GM18867 (cell line): ENCODE data around the gene RGMB.
"Not testable (repeated sequence)": the region's sequence is repeated elsewhere in the genome, so short reads cannot be mapped to it uniquely, and the experiment has no call there.

Experiments used
- ATAC-seq: cut with Tn5 transposase; IDR thresholded peaks from one replicate; pipeline ENCODE4 v1.9.1; 2021; ENCODE audit warnings: mild to moderate bottlenecking, moderate library complexity; ENCODE audit not compliant: unreplicated experiment

The RGMB gene, protein sequence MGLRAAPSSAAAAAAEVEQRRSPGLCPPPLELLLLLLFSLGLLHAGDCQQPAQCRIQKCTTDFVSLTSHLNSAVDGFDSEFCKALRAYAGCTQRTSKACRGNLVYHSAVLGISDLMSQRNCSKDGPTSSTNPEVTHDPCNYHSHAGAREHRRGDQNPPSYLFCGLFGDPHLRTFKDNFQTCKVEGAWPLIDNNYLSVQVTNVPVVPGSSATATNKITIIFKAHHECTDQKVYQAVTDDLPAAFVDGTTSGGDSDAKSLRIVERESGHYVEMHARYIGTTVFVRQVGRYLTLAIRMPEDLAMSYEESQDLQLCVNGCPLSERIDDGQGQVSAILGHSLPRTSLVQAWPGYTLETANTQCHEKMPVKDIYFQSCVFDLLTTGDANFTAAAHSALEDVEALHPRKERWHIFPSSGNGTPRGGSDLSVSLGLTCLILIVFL

DNA sequence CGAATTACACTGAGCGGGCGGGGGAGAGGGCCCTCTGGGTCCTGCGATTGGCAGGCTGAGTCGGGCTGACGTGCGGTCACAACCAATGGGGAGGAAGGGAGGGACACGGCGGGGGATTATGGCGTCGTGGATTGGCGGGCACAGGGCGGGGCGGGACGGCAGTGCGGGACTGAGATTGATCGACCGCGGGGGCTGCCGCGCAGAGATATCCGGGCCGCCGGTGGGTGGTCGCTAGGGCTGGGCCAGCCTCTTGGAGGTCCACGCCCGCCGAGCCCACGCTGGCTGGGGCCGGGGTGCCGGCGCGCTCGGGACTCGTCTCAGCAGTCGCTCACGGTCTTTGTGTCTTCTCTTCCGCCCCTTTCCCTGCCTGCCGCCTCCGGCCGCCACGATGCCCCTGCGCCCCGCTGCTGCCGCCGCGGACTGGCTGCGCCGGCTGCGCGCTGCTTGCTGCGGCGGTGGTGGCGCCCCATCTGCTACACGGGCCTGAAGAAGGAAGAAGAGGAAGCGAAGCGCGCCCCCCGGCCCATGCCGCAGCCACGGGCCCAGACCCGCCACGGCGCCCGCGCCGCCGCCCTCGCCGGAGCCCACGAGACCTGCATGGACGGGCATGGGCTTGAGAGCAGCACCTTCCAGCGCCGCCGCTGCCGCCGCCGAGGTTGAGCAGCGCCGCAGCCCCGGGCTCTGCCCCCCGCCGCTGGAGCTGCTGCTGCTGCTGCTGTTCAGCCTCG, at the start of gene RGMB:
RGMB (plus strand) TSS at position 200 of the 728 bp plus-strand sequence; CDS start at position 608, 408 bp downstream.
- ATAC-seq, result peak; percentile 89

DNA sequence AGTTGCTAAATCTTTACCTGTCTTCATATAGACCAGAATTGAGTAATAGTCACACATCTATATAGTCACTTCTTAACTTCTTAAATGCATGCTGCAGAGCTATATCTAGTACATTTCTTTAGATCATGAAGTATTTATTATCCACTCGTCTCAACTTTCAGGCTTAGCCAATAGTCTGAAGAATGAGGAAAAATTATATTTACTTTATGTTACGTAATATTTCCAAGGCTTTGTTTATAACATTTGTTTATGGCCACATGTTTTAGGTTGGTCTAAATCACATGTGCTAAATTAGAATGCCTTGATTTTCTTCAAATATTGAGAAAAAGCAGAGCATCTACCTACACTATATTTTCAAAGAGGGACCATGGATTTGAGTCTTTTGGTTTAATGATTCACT, 47.2 kb upstream of the RGMB start:
- ATAC-seq, result no peak

DNA sequence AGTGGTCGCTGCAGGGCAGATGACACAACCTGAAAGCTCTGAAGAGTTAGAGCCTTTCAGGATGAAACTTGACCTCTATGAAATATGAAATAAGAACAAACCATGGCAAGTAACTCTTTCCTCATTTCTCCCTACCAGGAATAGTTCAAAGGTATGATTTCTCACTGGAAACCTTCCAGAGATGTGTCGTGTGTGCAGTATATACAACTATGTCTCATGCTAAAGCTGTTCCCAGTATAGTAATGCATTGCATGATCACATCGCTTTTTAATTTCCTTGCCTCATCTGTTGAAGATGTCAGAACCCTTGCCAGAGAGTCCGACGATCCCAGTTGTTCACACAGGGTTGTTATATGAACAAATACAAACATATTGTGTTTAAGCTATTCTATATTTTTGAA, 45.8 kb upstream of the RGMB start:
- no peak for ATAC-seq

DNA sequence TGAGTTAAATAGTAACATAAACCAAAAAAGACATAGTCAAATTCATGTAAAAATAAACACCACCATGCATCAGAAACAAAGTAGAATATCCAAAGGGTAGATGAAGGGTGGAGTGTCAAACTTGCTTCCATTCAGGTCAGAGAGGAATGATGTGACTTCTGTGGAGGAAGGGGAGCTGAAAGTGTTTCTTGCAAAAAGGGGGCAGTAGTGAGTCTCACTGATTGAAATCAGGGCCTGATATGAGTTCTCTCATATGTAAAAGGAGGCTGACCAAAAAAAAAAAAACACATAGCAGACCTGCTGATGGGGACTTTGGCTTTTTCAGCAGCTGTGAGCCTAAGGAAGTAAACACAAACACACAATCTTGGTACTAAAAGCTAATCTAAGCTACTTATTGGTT, 38.8 kb upstream of the RGMB start:
- no peak for ATAC-seq

DNA sequence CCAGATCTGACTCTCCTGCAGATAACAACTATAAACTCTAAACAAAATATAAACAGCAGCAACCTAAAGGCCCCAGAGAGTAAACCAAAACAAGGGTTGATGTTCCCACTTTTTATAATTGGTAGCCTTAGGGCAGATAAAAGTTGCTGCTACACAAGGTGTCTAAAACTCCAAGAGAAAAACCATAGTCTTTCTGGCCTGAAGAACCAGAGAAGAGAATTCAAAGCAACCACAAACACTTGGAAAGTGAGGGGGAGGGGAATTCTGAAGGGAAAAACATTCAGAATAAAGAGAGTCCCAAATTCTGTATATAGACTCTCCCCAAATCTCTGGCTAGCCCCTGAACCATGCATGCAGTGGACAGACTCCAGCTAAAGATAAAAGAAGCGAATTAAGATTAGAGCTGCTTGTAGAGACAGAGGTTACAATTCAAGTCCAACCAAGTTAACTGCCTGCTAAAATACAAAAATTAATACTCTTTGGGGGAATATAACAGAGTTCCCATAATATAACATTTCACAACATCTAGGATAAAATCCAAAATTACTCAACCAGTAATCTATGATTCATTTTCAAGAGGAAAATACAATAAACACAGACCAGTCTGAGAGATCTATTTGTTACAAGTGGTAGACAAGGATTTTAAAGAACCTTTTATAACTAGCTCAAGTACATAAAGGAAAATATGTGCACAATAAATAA, 37.5 kb upstream of the RGMB start:
- no peak for ATAC-seq

DNA sequence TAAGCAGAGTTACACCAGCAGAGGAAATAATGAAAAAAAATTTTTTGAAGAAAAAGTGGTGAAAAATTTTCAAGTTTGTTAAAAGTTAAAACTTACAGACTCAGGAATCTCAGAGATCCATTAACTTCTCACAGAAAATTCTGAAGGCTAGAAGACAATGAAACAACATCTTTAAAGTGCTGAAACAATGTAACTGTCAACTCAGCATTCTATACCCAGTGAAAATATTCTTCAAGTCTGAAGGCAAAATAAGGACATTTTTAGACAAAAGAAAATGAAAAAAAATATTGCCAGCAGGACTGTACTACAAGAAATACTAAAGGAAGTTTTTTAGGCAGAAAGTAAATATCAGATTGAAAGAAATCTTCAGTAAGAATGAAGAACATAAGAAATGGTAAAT, 36.7 kb upstream of the RGMB start:
- ATAC-seq, result no peak

DNA sequence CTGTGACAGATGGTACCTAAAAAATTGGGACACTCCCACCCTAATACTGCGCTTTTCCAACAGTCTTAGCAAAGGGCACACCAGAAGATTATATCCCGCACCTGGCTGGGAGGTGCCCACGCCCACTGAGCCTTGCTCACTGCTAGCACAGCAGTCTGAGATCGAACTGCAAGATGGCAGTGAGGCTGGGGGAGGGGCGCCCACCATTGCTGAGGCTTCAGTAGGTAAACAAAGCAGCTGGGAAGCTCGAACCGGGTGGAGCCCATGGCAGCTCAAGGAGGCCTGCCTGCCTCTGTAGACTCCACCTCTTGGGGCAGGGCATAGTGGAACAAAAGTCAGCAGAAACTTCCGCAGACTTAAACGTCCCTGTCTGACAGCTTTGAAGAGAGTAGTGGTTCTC, 36.0 kb upstream of the RGMB start:
- not testable (repeated sequence) for ATAC-seq

DNA sequence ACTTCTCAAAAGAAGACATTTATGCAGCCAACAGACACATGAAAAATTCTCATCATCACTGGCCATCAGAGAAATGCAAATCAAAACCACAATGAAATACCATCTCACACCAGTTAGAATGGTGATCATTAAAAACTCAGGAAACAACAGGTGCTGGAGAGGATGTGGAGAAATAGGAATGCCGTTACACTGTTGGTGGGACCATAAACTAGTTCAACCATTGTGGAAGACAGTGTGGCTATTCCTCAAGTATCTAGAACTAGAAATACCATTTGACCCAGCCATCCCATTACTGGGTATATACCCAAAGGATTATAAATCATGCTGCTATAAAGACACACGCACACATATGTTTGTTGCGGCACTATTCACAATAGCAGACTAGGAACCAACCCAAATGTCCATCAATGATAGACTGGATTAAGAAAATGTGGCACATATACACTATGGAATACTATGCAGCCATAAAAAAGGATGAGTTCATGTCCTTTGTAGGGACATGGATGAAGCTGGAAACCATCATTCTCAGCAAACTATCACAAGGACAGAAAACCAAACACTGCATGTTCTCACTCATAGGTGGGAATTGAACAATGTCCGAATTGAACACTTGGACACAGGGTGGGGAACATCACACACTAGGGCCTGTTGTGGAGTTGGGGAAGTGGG, 34.8 kb upstream of the RGMB start:
- not testable (repeated sequence) for ATAC-seq

DNA sequence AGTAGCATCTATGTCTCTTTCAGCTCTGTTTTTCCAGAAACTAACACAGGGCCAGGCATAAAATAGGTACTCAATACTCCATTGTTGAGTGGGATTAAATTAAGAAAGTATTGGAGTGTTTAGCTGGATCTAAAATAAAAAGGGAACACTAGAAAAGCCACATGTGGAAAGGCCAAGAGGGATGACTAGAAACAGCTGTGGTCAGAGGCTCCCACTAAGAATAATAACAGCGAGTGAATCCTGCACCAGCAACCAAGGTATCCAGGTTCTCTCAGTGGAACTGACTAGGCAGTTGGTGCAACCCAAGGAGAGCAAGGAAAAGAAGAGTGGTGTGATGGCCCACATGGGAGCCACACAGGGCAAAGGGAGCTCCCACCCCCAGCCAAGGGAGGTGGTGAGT, 31.5 kb upstream of the RGMB start:
- ATAC-seq, result no peak

DNA sequence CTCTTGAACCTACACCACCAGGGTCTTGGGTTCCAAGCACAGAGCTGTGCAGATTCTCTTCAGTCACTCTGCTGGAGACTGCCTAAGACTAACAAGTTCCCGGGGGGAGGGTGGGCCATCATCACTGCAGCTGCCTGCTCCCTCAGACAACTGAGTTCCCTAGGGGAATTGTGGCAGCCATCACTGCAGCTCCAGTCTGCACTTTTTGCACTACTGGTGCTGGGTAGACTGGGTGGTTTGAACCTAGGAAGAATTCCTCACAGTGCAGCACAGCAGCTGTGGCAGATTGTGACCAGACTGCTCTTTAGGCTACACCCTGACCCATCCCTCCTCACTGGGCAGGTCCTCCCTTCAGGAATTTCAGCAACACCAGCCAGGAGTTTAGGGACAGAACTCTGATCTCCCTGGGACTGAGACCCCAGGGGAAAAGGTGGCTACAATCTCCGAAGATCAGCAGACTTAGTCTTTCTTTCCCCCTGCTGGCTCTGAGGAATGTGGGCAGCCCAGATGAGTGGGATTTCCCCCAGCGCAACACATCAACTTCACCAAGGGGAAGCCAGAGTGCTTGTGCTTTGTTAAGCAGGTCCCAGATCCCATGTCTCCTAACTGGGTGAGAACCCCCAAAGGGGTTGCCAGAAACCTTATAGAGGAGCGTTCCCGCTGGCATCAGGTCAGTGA, 30.9 kb upstream of the RGMB start:
- ATAC-seq, result no peak

DNA sequence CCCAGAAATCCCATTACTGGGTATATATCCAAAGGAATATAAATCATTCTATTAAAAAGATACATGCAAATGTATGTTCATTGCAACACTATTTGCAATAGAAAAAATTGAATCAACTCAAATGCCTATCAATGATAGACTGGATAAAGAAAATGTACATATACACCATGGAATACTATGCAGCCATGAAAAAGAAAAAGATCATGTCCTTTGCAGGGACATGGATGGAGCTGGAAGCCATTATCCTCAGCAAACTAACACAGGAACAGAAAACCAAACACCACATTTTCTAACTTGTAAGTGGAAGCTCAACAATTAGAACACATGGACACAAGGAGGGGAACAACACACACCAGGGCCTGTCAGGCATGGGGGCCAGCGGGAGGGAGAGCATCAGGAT, 25.2 kb upstream of the RGMB start:
- ATAC-seq, result not testable (repeated sequence)

DNA sequence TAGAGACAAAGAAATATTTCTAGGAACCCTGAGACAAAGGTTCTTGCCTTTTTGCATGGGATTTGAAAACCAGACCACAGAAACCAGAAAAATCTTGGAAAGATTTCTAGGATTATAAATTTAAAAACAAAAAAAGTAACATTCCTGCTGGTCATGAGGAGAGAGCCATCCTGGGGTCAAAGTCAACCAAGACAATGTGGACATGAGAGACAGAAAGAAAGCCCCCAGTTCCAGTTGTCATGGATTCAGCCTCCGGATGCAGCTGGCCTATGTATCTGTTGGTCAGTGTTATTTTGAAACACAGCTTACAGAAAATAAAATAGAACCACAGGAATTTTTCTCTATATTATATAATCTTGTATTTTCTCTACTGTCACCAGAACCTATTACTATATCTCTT, 24.4 kb upstream of the RGMB start:
- ATAC-seq, result no peak

DNA sequence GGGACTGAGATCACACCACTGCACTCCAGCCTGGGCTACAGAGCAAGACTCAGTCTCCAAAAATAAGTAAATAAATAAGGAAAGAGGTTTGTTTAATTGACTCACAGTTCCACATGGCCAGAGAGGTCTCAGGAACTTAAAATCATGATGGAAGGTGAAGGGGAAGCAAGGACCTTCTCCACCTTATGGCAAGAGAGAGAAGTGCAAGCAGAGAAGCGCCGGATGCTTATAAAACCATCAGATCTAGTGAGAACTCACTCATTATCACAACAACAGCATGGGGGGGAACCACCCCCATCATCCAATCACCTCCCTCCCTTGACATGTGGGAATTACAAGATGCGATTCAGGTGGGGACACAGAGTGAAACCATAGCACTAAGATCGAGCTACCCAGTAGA, 22.8 kb upstream of the RGMB start:
- peak; percentile 96 for ATAC-seq

DNA sequence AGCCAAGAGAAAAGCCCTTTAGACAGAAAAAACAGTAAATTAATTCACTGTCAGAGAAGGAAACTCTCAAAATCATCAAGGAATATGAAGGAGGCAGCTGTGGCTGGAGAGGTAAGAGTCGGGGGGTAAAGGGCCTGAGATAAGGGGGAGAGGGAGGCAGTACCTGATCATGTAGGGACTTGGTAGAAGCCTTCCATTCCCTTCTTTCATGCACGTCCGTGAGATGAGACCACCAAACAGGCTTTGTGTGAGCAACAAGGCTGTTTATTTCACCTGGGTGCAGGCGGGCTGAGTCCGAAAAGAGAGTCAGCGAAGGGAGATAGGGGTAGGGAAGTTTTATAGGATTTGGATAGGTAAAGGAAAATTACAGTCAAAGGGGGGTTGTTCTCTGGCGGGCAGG, 21.1 kb upstream of the RGMB start:
- not testable (repeated sequence) for ATAC-seq

DNA sequence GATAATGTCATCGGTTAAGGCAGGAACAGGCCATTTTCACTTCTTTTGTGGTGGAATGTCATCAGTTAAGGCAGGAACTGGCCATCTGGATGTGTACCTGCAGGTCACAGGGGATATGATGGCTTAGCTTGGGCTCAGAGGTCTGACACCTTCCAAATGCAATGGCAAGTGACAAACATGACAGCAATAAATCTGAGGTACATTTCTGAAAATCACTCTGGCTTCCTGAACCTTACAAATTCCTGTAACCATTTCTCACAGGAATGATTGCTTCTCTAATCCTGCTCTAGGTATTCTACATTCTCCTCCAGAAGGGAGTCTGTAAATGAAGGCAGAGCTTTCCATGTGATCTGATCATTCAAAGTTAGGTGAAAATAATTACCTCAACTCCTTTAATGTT, 20.7 kb upstream of the RGMB start:
- not testable (repeated sequence) for ATAC-seq

DNA sequence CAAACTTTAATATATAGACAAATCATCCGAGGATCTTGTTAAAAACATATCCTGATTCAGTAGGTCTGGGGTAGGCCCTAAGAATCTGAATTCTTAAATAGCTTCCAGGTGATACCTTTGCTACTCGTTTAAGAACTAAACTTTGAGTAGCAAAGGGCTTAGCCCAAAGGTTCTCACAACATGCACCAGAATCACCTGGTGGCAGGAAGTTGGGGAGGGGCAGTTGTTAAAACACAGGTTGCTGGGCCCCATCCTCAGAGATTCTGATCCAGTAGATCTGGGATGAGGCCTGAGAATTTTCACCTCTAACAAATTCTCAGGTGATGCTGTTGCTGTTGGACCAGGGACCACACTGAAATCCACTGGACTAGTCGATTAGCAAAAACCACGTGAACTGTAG, 20.0 kb upstream of the RGMB start:
- ATAC-seq, result no peak

DNA sequence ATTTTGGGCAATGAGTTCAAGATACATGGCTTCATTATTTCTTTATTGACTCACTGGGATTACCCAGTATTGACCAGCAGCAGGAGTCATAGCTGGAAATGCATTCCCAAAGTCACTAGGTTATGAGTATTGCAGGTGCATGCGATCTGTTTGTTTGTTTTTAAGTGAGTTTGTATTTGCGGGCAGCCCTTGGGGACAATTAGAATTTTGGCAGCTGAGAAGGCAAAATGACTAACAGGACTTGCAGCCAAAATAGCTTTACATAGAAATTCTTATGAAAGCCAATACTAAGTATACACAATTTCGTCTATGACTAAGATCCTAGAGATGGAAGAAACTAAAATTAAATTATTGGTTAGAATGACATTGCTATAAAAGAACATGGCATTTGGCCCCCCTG, 18.1 kb upstream of the RGMB start:
- no peak for ATAC-seq

DNA sequence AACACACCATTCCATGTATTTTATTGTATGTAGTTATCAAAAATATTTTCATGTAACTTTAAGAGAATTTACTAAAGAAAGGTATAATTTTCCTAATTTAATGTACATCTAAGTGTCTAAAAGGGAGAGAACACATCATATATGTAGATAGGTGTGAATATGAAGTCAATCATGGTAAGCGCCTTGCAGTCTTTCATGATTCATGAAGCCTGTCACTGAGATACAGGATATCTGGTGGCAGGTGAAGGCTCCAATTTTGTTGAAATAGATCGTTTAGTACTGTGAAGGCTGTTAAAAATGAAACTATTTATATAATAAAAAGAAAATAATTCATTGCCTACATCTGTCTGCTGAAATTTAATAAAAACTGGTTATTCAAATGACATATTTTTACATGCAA, 15.5 kb upstream of the RGMB start:
- no peak for ATAC-seq

DNA sequence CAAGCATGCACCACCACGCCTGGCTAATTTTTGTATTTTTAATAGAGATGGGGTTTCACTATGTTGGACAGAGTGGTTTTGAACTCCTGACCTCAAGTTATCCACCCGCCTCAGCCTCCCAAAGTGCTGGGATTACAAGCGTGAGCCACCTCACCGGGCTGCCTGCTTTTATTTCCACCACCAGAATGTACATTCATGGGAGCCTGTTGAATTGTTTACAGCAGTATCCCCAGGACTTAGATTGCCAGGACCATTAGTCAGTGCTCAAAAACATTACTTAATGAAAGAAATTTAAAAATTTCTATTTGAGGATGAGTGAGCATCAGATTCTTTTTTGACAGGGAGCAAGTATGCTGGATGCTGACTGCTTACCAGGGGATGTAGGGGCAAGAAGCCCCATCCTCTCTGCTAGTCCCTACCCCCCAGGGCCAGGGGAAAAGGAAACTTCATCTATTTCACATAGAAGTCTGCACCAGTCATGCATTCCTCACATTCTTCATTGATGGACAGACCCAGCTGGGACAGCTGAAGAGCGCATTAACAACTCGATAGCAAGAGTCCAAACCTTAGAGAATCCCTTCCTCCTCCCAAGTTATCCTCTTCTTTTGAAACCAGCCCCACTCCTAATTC, 10.3 kb upstream of the RGMB start:
- ATAC-seq, result no peak

DNA sequence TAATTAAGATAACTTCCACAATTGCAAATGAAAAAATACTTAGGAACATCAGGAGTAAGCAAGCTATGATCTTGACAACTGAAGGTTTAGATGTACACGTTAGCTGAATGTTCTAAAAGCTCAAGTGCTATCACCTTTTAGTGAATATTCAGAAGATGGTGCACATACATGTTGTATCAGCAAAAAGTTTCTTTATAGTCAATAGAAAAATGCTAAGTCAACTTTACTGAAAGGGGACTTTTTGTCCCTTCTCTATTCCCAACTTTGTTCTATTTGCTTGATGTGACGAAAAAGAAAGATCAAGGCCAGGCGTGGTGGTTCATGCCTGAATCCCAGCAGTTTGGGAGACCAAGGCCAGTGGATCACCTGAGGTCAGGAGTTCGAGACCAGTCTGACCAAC, 7.6 kb upstream of the RGMB start:
- no peak for ATAC-seq
